ENCODE results near the gene NTN3. TPM values are rescaled to one million over a fixed set of nuclear protein-coding genes. Genes with fewer than 3 reads are reported as not detected.

The NTN3 gene
- total and polyA plus RNA-seq, 7 experiments from 2014 or later, result not detected

DNA sequence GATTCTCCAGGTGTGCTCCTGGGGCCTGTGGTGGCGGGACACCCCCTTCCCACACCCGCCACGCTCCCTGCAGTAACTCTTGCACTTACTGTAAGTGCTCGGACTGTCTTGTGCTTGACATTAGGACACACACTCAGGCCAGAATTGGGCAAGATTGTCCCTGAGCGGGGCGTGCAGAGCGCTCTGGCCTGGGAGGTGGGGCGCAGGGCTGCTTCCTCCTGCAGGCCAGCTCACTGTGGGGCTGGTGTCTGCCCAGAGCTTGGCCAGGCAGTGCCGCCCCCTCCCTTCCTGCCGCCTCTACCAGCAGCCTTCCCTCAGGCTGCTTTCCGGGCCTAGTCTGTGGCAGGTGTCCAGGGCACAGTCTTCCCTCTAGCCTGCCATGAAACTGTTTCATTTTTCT is 36.6 kb downstream of the NTN3 start:
- Histone ChIP-seq H3K9me3 (ENCODE audit: control insufficient read depth in 2 of 3, low read length in 3 of 3) (no peaks in the 10 kb centered on the region), H3K4me1 (ENCODE audit: control insufficient read depth in 2 of 2, insufficient read depth in 2 of 2, low read length in 2 of 2) (no peaks in the 10 kb centered on the region), H3K27ac (ENCODE audit: low read depth, low read length) (no peak overlapping the region), H3K4me3 (ENCODE audit: low read length) (no peak overlapping the region), H3K27me3 (ENCODE audit: control insufficient read depth in 2 of 2, insufficient read depth in 2 of 2, low read length in 2 of 2) (no peaks in the 10 kb centered on the region), H3K36me3 (ENCODE audit: control insufficient read depth in 2 of 3, insufficient read depth in 3 of 3, low read length in 3 of 3) (no peaks in the 10 kb centered on the region)
- H3K27ac Mint-ChIP-seq, result no peak overlapping the region
- DNase-seq (peak in 1 of 9 donors; percentile 3), ATAC-seq (peak; percentile 64)
- no peaks in the 10 kb centered on the region for H3K9me3 Mint-ChIP-seq
- CTCF ChIA-PET, result no interaction called here
- H3K4me3 Mint-ChIP-seq, result no peak overlapping the region
- peaks cover 0 to 3% (median 0%) of the 10 kb centered on the region in 5 donors for H3K27me3 Mint-ChIP-seq
- no peaks in the 10 kb centered on the region for H3K36me3 Mint-ChIP-seq
- peaks cover 5 to 29% (median 6%) of the 10 kb centered on the region in 7 donors for H3K4me1 Mint-ChIP-seq
- intact Hi-C loops (cut with micrococcal nuclease), result no loop called here
- POLR2A ChIA-PET, result interaction anchor here (1.8 kb wide), 1 partner anchor 13 kb away, joined by 6 read pairs; the partner anchor contains the start of gene AMDHD2

DNA sequence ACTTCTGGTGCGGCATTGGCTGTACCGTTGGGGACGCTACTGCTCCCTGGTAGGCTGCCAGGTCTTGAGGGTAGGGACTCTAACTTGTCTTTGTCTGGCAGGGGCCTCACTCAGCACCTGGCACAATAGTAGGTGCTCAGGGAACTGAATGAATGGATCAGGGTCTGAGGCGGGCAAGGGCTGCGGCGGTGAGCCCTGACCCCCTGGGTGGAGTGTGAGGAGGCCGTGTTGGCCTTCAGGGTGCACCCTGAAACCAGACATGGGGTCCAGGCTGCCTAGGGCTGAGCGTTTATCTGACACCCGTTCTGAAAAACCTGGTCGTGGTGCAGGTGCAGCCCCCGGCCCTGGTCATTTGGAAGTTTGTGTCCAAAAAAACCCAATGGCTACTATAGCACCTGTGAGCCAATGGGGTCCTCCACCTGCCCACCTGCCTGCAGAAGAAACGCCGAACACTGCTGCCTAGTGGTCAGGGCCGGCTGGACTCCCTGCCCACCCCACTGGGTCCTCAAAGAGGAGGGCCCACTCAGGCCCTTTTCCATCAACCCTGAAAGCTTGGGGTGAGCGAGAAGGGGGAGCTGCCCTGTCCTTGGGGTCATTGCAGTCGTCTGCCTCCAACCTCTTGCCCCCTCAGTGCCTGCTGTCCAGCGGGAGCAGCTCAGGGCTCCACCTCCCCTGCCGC is 37.8 kb downstream of the NTN3 start:
- peaks cover 0 to 1% (median 0%) of the 10 kb centered on the region in 3 experiments for H3K36me3 ChIP-seq (ENCODE audit: control insufficient read depth in 2 of 3, insufficient read depth in 3 of 3, low read length in 3 of 3)
- no peak overlapping the region for H3K4me3 ChIP-seq (ENCODE audit: low read length)
- DNase-seq (peak in 1 of 9 donors; percentile 2), ATAC-seq (no peak)
- H3K9me3 ChIP-seq (ENCODE audit: control insufficient read depth in 2 of 3, low read length in 3 of 3), result no peaks in the 10 kb centered on the region
- Mint-ChIP-seq H3K4me3 (no peak overlapping the region), H3K27ac (no peak overlapping the region), H3K36me3 (no peaks in the 10 kb centered on the region), H3K27me3 (peaks cover 0 to 3% (median 0%) of the 10 kb centered on the region in 5 donors), H3K4me1 (peaks cover 9 to 35% (median 13%) of the 10 kb centered on the region in 7 donors), H3K9me3 (no peaks in the 10 kb centered on the region)
- POLR2A ChIA-PET, result interaction anchor here (1.5 to 1.8 kb wide), 2 partner anchors 11 to 23 kb away, joined by 4 to 6 read pairs; partner anchors contain the start of gene AMDHD2
- no peak overlapping the region for H3K27ac ChIP-seq (ENCODE audit: low read depth, low read length)
- intact Hi-C loops (cut with micrococcal nuclease), result no loop called here
- H3K27me3 ChIP-seq (ENCODE audit: control insufficient read depth in 2 of 2, insufficient read depth in 2 of 2, low read length in 2 of 2), result no peaks in the 10 kb centered on the region
- CTCF ChIA-PET, result no interaction called here
- H3K4me1 ChIP-seq (ENCODE audit: control insufficient read depth in 2 of 2, insufficient read depth in 2 of 2, low read length in 2 of 2), result peaks cover 5 to 6% of the 10 kb centered on the region in 2 donors

DNA sequence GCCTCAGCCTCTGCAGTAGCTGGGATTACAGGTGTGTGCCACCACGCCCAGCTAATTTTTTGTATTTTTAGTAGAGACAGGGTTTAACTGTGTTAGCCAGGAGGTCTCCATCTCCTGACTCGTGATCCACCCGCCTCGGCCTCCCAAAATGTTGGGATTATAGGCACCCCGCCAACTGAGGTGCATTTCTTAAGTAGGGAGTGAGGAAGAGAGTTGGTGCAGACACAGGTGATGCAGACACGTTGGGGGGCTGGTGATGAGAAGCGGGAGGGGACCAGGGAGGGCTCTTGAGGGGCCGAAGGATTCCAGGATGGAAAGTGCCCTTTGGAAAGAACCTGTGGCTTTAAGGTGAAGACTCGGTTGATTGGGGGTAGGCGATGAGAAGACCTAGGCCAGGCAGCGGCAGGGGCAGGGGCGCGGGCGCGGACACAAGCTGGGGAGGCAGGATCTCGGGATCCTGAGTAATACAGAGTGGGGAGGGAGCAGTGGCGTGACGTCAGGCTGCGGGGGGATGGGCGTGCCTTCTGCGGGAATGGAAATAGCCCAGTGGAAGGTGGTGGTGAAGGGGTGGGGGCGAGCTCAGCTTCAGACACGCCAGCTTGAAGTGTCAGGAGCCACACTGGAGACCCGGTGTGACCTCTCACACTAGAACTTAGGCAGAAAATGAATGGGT is 40.2 kb downstream of the NTN3 start:
- H3K4me3 ChIP-seq (ENCODE audit: low read length), result no peak overlapping the region
- Mint-ChIP-seq H3K27me3 (peaks cover 0 to 3% (median 0%) of the 10 kb centered on the region in 5 donors), H3K27ac (peak overlapping the region in 2 of 9 donors; percentile 19 to 31), H3K4me1 (peaks cover 22 to 47% (median 26%) of the 10 kb centered on the region in 7 donors), H3K4me3 (peak overlapping the region in 1 of 10 donors; percentile 18), H3K9me3 (no peaks in the 10 kb centered on the region), H3K36me3 (no peaks in the 10 kb centered on the region)
- peaks cover 19 to 21% of the 10 kb centered on the region in 2 donors for H3K4me1 ChIP-seq (ENCODE audit: control insufficient read depth in 2 of 2, insufficient read depth in 2 of 2, low read length in 2 of 2)
- H3K36me3 ChIP-seq (ENCODE audit: control insufficient read depth in 2 of 3, insufficient read depth in 3 of 3, low read length in 3 of 3), result peaks cover 0 to 10% (median 0%) of the 10 kb centered on the region in 3 experiments
- POLR2A ChIA-PET, result interaction anchor here (1.4 kb wide), 1 partner anchor 306 kb away, joined by 3 read pairs; the partner anchor contains the start of gene MLST8
- intact Hi-C loops (cut with micrococcal nuclease), result loop anchor here (5.0 to 10.0 kb wide), 4 partner anchors 286 to 1019 kb away; partner anchors contain the start of genes E4F1 (in 1 of the 2), RPS2 (in 1 of the 2) and TELO2 (in 1 of the 2)
- H3K27me3 ChIP-seq (ENCODE audit: control insufficient read depth in 2 of 2, insufficient read depth in 2 of 2, low read length in 2 of 2), result no peaks in the 10 kb centered on the region
- no peaks in the 10 kb centered on the region for H3K9me3 ChIP-seq (ENCODE audit: control insufficient read depth in 2 of 3, low read length in 3 of 3)
- peak in 2 of 9 donors; percentile 7 to 21 for DNase-seq
- no peak overlapping the region for H3K27ac ChIP-seq (ENCODE audit: low read depth, low read length)
- no peak for ATAC-seq
- CTCF ChIA-PET, result interaction anchor here (1.5 kb wide), 1 partner anchor 21 kb away, joined by 4 read pairs; no protein-coding TSS in a partner anchor

DNA sequence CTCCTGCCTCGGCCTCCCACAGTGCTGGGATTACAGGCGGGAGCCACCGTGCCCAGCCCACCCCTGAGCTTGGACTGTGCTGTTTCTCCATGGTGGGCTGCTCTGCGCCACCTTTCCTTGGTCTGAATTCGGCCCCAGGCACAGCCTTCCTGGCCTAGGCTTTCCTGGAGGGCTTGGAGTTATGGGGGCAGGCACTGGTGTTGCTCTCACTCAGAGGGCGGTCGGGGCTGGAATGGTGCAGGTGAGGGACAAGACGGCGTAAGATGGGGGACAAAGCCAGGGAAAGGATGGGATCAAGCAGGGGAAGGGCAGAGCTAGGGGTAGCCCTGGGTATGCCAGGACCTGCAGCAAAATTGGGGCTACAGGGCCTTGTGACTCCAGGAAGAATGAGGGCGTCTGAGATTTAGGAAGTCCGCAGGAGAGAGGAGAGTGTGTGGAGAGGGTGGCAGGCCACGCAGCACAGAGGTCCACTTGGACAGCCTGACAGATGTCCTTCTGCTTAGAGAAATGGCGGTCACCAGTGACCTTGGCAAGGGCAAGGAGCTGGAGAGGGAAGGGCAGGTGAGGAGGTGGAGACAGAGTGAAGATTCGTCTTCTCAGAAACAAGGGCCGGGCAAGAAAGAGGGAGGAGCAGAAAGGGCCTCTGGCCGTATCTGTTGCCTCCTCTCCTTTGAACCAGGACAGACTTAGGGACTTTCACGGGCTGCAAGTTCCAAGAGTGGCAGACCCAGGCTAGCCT is 41.1 kb downstream of the NTN3 start:
- CTCF ChIA-PET, result interaction anchor here (1.5 kb wide), 1 partner anchor 20 kb away, joined by 4 read pairs; no protein-coding TSS in a partner anchor
- Mint-ChIP-seq H3K27ac (peak overlapping the region; percentile 90 to 98 (median 95)), H3K4me1 (peaks cover 31 to 53% (median 35%) of the 10 kb centered on the region in 7 donors), H3K4me3 (peak overlapping the region; percentile 40 to 94 (median 88)), H3K27me3 (peaks cover 0 to 3% (median 0%) of the 10 kb centered on the region in 5 donors), H3K9me3 (no peaks in the 10 kb centered on the region), H3K36me3 (peaks cover 0 to 5% (median 3%) of the 10 kb centered on the region in 5 donors)
- POLR2A ChIA-PET, result interaction anchor here (0.6 to 5.2 kb wide), 4 partner anchors 21 to 730 kb away, joined by 3 to 83 read pairs (median 18); partner anchors contain the start of genes CEMP1, MLST8, PDPK1 and SPSB3
- DNase-seq, result peak in 1 of 9 donors; percentile 9
- Histone ChIP-seq H3K27ac (ENCODE audit: low read depth, low read length) (no peak overlapping the region), H3K4me1 (ENCODE audit: control insufficient read depth in 2 of 2, insufficient read depth in 2 of 2, low read length in 2 of 2) (peaks cover 28 to 30% of the 10 kb centered on the region in 2 donors), H3K27me3 (ENCODE audit: control insufficient read depth in 2 of 2, insufficient read depth in 2 of 2, low read length in 2 of 2) (no peaks in the 10 kb centered on the region), H3K9me3 (ENCODE audit: control insufficient read depth in 2 of 3, low read length in 3 of 3) (no peaks in the 10 kb centered on the region), H3K4me3 (ENCODE audit: low read length) (no peak overlapping the region), H3K36me3 (ENCODE audit: control insufficient read depth in 2 of 3, insufficient read depth in 3 of 3, low read length in 3 of 3) (peaks cover 0 to 13% (median 0%) of the 10 kb centered on the region in 3 experiments)
- ATAC-seq, result no peak
- intact Hi-C loops (cut with micrococcal nuclease), result loop anchor here (5.0 to 10.0 kb wide), 4 partner anchors 287 to 1020 kb away; partner anchors contain the start of genes E4F1 (in 1 of the 2), RPS2 (in 1 of the 2) and TELO2 (in 1 of the 2)

DNA sequence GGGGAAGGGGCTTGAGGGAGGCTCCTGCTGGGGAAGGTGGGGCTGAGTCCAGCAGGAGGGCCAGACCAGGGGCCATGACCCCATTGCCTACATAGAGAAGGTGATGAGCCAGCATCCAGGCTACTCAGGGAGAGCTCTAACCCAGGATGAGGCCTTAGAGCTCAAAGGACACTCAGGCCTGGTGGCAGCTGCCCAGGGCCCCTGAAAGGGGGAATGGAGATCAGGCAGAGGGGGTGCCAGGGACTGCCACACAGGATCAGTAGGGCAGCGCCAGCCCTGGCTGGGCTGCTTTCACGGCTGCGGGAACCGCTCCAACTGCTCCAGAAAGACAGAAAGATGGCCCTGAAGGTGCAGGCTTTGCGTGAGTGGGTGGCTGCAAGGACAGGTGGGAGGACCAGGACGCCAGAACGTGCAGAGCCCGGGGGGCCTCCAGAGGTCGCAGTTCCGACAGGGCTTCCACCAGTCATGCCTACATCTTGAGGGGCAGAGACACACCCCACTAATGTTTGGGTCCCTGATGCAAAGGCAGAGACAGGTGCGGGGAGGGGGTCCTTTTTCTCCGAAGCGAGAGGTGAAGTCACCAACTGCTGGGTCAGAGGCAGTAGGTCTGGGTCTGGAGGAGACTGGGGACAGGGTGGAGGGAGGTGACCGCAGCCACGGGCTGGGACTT is 41.8 kb downstream of the NTN3 start:
- Histone ChIP-seq H3K27ac (ENCODE audit: low read depth, low read length) (peak overlapping the region; percentile 100), H3K4me1 (ENCODE audit: control insufficient read depth in 2 of 2, insufficient read depth in 2 of 2, low read length in 2 of 2) (peaks cover 31 to 37% of the 10 kb centered on the region in 2 donors), H3K36me3 (ENCODE audit: control insufficient read depth in 2 of 3, insufficient read depth in 3 of 3, low read length in 3 of 3) (peaks cover 0 to 15% (median 0%) of the 10 kb centered on the region in 3 experiments), H3K9me3 (ENCODE audit: control insufficient read depth in 2 of 3, low read length in 3 of 3) (no peaks in the 10 kb centered on the region), H3K4me3 (ENCODE audit: low read length) (peak overlapping the region; percentile 60), H3K27me3 (ENCODE audit: control insufficient read depth in 2 of 2, insufficient read depth in 2 of 2, low read length in 2 of 2) (no peaks in the 10 kb centered on the region)
- Mint-ChIP-seq H3K4me3 (peak overlapping the region; percentile 85 to 94 (median 88)), H3K27ac (peak overlapping the region; percentile 90 to 98 (median 95)), H3K9me3 (no peaks in the 10 kb centered on the region), H3K36me3 (peaks cover 0 to 5% (median 3%) of the 10 kb centered on the region in 5 donors), H3K4me1 (peaks cover 36 to 59% (median 42%) of the 10 kb centered on the region in 7 donors), H3K27me3 (peaks cover 0 to 3% (median 0%) of the 10 kb centered on the region in 5 donors)
- ChIA-PET POLR2A (interaction anchor here (0.5 to 5.2 kb wide), 13 partner anchors 11 to 1696 kb away, joined by 3 to 83 read pairs (median 5); partner anchors contain the start of genes CEMP1, MLST8, PDPK1 and PGP), CTCF (interaction anchor here (0.5 to 0.9 kb wide), 2 partner anchors 9 to 20 kb away, joined by 3 read pairs; no protein-coding TSS in a partner anchor)
- intact Hi-C loops (cut with micrococcal nuclease), result loop anchor here (1.0 to 10.0 kb wide), 9 partner anchors 19 to 1021 kb away; partner anchors contain the start of genes RNPS1 (in 2 of the 2), CCNF (in 1 of the 2), E4F1 (in 1 of the 2) and MSRB1 (in 1 of the 2)
- DNase-seq, result no peak
- no peak for ATAC-seq

All from naive thymus-derived CD4-positive, alpha-beta T cell (primary cell).